Mononuclear cell (primary cell): ENCODE results near the gene NRSN2. TPM values are rescaled to one million over a fixed set of nuclear protein-coding genes. Genes with fewer than 3 reads are reported as not detected.
"Not testable (repeated sequence)": the region's sequence is repeated elsewhere in the genome, so short reads cannot be mapped to it uniquely, and the experiment has no call there.

ENCODE experiments used
- H3K27me3 ChIP-seq: 2 replicates; pipeline ENCODE4 v1.6.0; 2011; ENCODE audit warnings: low read length, control low read depth; ENCODE audit not compliant: insufficient read depth
- H3K4me1 ChIP-seq: 2 replicates; pipeline ENCODE4 v1.5.1; 2011; ENCODE audit warnings: mild to moderate bottlenecking, low read length, control low read depth; ENCODE audit not compliant: insufficient read depth
- H3K4me3 ChIP-seq: 2 replicates; pipeline ENCODE4 v1.5.1; 2011; ENCODE audit warnings: mild to moderate bottlenecking, low read length, moderate library complexity
- H3K9me3 ChIP-seq: 2 replicates; pipeline ENCODE4 v1.5.1; 2011; ENCODE audit warnings: low read depth, mild to moderate bottlenecking, control low read depth, low read length
- total RNA-seq: library from RNA; depleted of rRNA; stranded (reverse); fragments of >200 nt; gene quantifications from one replicate; pipeline ENCODE4 v1.2.3, GENCODE V29; 2012

Gene NRSN2
- total RNA-seq, 1 donor = 0.63 TPM

DNA sequence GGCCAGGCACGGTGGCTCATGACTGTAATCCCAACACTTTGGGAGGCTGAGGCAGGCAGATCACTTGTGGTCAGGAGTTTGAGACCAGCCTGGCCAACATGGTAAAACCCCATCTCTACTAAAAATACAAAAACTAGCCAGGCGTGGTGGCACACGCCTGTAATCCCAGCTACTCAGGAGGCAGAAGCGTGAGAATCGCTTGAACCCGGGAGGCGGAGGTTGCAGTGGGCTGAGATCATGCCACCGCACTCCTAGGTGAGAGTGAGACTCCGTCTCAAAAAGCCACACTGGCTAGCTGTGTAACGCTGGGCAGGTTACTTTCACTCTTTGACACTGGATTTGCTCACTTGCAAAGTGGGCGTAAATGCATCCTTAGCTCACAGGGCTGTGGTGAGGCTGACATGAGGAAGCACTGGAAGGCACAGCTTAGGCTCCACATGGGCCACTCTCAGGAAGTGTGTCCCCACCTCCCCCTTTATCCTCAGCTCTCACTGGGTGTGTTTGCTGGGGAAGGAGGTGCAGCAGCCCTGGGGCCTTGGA is 25.7 kb downstream of the NRSN2 start:
- peaks cover 34% of the 10 kb centered on the region for H3K4me1 ChIP-seq
- not testable (repeated sequence) for H3K9me3 ChIP-seq, H3K4me3 ChIP-seq, H3K27me3 ChIP-seq

DNA sequence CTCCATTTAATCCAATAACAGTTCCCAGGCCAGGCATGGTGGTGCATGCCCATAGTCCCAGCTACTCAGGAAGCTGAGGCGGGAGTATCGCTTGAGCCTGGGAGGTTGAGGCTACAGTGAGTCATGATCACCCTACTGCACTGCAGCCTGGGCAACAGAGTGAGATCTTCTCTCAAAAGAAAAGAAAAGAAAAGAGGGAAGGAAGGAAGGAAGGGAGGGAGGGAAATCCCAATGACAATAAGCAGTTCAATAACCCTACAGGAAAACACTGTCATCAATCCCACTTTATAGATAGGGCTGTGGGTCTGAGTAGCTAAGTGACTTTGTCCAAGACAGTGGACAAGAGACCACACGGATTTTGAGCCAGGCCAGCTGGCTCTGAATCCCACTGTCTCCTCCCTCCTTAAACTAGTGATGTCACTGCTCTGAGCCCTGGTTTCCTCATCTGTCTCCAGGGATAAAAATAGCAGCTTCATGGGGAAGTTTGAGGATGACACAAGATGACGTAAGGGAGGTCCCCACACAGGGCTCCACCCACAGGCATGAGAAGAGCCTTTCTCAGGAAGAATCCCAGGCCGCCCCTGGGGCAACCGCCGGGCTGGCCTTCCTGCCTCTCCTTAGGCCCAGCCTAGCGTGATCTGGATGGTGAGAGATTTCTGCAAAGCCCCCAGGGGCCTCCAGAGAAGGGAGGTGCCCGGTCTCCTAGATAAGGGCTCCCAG is 26.4 kb downstream of the NRSN2 start:
- Histone ChIP-seq H3K9me3 (no peaks in the 10 kb centered on the region), H3K4me3 (no peak overlapping the region), H3K4me1 (peaks cover 34% of the 10 kb centered on the region), H3K27me3 (no peaks in the 10 kb centered on the region)

DNA sequence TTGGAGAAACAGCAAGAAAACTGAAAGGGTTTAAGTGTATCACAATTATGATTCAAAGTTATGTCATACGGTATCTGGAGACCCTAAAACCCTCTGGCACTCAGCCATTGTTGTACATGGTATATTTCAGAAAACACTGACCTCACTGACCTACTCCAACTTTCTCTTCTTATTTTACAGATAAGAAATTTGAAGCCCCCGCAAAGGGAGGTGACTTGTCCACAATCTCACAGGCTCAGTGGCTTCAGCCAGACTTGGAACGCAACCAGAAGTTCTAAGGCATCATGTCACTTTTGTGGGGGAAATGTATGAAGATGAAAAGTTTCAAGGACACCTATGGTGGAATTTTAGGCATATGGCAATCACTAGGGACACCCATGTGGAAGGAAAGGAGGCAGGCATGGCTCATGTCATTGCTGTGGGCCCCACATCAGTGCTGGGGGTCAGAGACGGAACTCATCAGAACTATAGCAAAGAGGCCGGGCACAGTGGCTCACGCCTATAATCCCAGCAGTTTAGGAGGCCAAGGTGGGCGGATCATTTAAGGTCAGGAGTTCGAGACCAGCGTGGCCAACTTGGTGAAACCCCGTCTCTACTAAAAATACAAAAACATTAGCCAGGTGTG is 28.5 kb downstream of the NRSN2 start:
- H3K4me3 ChIP-seq = no peak overlapping the region
- no peaks in the 10 kb centered on the region for H3K9me3 ChIP-seq
- H3K27me3 ChIP-seq = no peaks in the 10 kb centered on the region

DNA sequence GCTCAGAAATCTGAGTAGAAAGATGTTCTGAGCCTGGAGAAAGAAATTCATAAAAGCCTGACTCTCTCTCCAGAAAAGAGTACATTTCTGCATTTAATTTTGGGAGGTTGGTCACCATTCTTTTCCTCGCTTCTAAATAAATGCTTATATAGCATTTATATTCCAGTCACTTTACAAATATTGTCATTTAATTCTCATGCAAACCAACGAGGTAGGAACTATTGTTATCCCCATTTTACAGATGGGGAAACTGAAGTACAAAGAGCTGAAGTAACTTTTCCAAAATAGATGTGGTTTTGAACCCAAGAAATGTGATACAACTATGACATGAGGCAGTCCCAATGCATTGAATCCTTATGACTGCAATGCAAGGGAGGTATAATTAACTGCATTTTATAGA is 29.2 kb downstream of the NRSN2 start:
- Histone ChIP-seq H3K4me1 (peaks cover 28% of the 10 kb centered on the region), H3K27me3 (no peaks in the 10 kb centered on the region), H3K9me3 (no peaks in the 10 kb centered on the region), H3K4me3 (no peak overlapping the region)

More for the DNA sequence above, 28.5 kb downstream of the NRSN2 start:
- peaks cover 34% of the 10 kb centered on the region for H3K4me1 ChIP-seq

GRCh38 chr20:376750-377149 is 29.8 kb downstream of the NRSN2 start:
- no peak overlapping the region for H3K4me3 ChIP-seq

GRCh38 chr20:377578-377977 is 30.7 kb downstream of the NRSN2 start:
- peaks cover 18% of the 10 kb centered on the region for H3K4me1 ChIP-seq
- not testable (repeated sequence) for H3K4me3 ChIP-seq, H3K27me3 ChIP-seq, H3K9me3 ChIP-seq

More at GRCh38 chr20:376750-377149, 29.8 kb downstream of the NRSN2 start:
- Histone ChIP-seq H3K27me3 (no peaks in the 10 kb centered on the region), H3K4me1 (peaks cover 22% of the 10 kb centered on the region), H3K9me3 (no peaks in the 10 kb centered on the region)

GRCh38 chr20:378961-379336 is 32.0 kb downstream of the NRSN2 start:
- H3K27me3 ChIP-seq = no peaks in the 10 kb centered on the region
- no peak overlapping the region for H3K4me3 ChIP-seq
- no peaks in the 10 kb centered on the region for H3K9me3 ChIP-seq
- peaks cover 4% of the 10 kb centered on the region for H3K4me1 ChIP-seq

- H3K4me1 ChIP-seq = peaks cover 4% of the 10 kb centered on the region
- peak overlapping the region; percentile 50 for H3K4me3 ChIP-seq
- no peaks in the 10 kb centered on the region for H3K9me3 ChIP-seq
- H3K27me3 ChIP-seq = no peaks in the 10 kb centered on the region
Measured at GRCh38 chr20:380763-381580, 34.1 kb downstream of the NRSN2 start.

DNA sequence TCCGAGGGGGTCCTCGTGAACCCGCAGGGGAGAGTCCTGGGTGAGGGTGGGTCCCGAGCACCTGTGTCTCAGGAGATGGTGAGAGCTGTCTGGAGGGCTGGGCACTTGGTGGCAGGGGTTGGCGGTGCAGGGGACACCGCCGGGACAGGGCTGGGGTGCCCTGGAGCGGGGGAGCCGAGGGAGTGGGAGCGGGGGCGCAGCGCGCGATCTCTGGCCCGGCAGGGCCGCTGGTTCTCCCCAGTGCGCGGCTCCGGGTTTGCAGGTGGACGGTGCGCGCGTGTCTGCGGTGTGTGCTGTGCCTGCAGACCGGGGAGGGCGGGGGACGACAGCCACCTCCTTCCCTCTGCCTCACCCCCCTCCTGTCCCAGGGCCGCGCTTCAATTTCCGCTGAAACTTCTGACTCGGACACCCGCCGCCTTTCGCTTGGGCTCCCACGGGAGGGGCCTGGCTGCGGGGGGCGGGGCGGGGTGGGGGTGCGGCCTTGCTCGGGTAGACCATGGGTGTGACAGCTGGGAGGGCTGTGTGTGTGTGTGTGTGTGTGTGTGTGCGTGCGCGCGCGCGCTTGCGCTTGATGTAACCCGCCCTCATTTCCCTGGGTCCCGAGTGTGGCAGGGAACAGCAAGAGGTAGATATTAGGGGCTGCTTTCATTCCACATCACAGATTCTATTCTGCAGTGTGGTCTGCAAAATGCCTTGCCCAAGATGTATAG is 34.8 kb downstream of the NRSN2 start:
- peak overlapping the region; percentile 50 for H3K4me3 ChIP-seq
- H3K27me3 ChIP-seq = no peaks in the 10 kb centered on the region
- H3K9me3 ChIP-seq = no peaks in the 10 kb centered on the region
- peaks cover 4% of the 10 kb centered on the region for H3K4me1 ChIP-seq

- Histone ChIP-seq H3K27me3 (no peaks in the 10 kb centered on the region), H3K4me3 (no peak overlapping the region), H3K4me1 (peaks cover 4% of the 10 kb centered on the region), H3K9me3 (no peaks in the 10 kb centered on the region)
Measured at GRCh38 chr20:382291-383115, 35.6 kb downstream of the NRSN2 start.

DNA sequence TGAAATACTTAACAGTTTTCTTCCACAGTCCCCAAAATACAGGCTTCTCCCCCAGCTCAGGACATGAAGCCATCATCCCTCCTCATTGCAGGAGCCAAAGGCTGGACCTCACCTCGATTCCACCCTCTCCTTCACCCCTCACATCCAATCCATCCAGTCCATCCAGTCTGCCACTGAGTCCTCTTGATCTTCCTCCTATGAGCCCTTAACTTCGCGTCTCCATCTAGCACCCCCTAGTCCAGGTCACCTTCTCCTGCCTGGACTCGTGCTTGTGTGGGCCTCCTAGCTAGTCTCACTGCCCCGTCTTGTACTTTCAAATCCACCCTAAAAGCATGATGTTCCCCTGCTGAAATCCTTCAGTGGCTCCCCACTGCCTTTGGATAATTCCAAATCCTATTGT is 37.0 kb downstream of the NRSN2 start:
- H3K27me3 ChIP-seq = no peaks in the 10 kb centered on the region
- no peaks in the 10 kb centered on the region for H3K9me3 ChIP-seq
- H3K4me3 ChIP-seq = no peak overlapping the region
- H3K4me1 ChIP-seq = peaks cover 4% of the 10 kb centered on the region

DNA sequence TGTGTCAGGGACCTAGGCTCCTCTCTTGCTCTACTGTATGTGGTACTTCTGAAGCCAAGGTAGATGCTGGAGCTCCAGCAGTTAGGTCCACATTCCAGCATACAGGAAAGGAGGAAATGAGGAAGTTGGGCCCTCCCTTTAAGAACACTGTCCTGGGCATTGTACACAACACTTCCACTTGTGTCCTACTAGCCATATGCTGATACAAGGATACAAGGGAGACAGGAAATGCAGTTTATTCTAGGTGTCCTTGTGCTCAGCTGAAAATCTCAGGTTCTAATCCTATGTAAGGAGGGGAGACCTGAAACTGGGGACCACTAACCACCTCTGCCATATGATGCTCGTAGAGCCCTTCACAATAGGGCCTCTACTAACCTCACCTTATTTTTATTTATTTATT is 37.8 kb downstream of the NRSN2 start:
- no peaks in the 10 kb centered on the region for H3K27me3 ChIP-seq
- H3K4me1 ChIP-seq = peaks cover 4% of the 10 kb centered on the region
- H3K4me3 ChIP-seq = no peak overlapping the region
- H3K9me3 ChIP-seq = no peaks in the 10 kb centered on the region

- H3K27me3 ChIP-seq = no peaks in the 10 kb centered on the region
Measured at GRCh38 chr20:385448-385847, 38.5 kb downstream of the NRSN2 start.

DNA sequence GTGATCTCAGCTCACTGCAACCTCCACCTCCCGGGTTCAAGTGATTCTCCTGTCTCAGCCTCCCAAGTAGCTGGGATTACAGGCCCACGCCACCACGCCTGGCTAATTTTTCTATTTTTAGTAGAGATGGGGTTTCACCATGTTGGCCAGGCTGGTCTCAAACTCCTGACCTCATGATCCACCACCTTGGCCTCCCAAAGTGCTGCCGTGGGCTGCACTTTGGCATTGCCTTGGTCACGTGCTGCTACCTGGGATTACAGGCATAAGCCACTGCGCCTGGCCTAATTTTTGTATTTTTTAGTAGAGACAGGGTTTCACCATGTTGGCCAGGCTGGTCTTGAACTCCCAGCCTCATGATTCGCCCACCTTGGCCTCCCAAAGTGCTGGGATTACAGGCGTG is 39.7 kb downstream of the NRSN2 start:
- not testable (repeated sequence) for H3K4me3 ChIP-seq, H3K4me1 ChIP-seq, H3K27me3 ChIP-seq, H3K9me3 ChIP-seq

More at GRCh38 chr20:385448-385847, 38.5 kb downstream of the NRSN2 start:
- Histone ChIP-seq H3K4me3 (no peak overlapping the region), H3K4me1 (peaks cover 4% of the 10 kb centered on the region), H3K9me3 (no peaks in the 10 kb centered on the region)
